OCI-LY3 (cell line): ENCODE data around the gene EWSR1.

ENCODE experiments used
- CTCF ChIP-seq: fragments of 200-600, 300-600 bp; sonication (generic); IDR thresholded peaks from 2 replicates; pipeline ENCODE4 v1.5.1; 2014; ENCODE audit warnings: antibody characterized with exemption, low read length, low read depth
- EZH2phosphoT487 ChIP-seq: fragments of 200-600 bp; shearing (Covaris generic); IDR thresholded peaks from 2 replicates; pipeline ENCODE4 v1.6.1; 2018; ENCODE audit warnings: antibody characterized with exemption, mixed run types, low read depth

- no peak for TF ChIP-seq CTCF
- no peak for TF ChIP-seq EZH2phosphoT487
Measured at GRCh38 chr22:29266564-29267461, 1.3 kb upstream of the EWSR1 start.
